Prostate gland (tissue), 2 donors: Measurements from ENCODE around the gene HSPA4L. TPM values are rescaled to one million over a fixed set of nuclear protein-coding genes. Genes with fewer than 3 reads are reported as not detected.

Experiments
- DNase-seq: peaks from one replicate; pipeline ENCODE4 v3.0.0-alpha.2; 2019; ENCODE audit warnings: low spot score
- H3K27ac ChIP-seq, 2 donors: fragments of 200-600 bp; sonication (generic); 2 replicates each; pipeline ENCODE4 v1.5.1; 2017 to 2019
- H3K27me3 ChIP-seq: fragments of 200-600 bp; sonication (generic); replicated peaks from 2 replicates; pipeline ENCODE4 v1.5.1; 2019; ENCODE audit not compliant: insufficient read depth
- H3K36me3 ChIP-seq, 2 donors: fragments of 200-600 bp; sonication (generic); 1 replicate in 1 of 2; 2 replicates in 1 of 2; pipeline versions ENCODE4 v1.5.1 to v1.8.1; 2017 to 2019
- H3K4me1 ChIP-seq: fragments of 200-600 bp; sonication (generic); replicated peaks from 2 replicates; pipeline ENCODE4 v1.5.1; 2019
- H3K4me3 ChIP-seq, 2 donors: fragments of 200-600 bp; sonication (generic); 2 replicates each; pipeline ENCODE4 v1.5.1; 2017 to 2019
- H3K9me3 ChIP-seq: fragments of 200-600 bp; sonication (generic); 2 replicates; pipeline ENCODE4 v1.5.1; 2017
- CTCF ChIP-seq, 4 experiments: fragments of 200-600 bp in 2 of 4; fragments of 450-650 bp in 2 of 4; sonication (generic) in 2 of 4; IDR thresholded peaks; 1 replicate in 3 of 4; 2 replicates in 1 of 4; pipeline ENCODE4 v1.5.1; 2016 to 2019; ENCODE audit warnings: antibody characterized with exemption in 4 of 4, mild to moderate bottlenecking in 2 of 4, moderate library complexity in 2 of 4
- POLR2A ChIP-seq: fragments of 450-650 bp; IDR thresholded peaks from one replicate; pipeline ENCODE4 v1.6.1; 2016; ENCODE audit warnings: antibody characterized with exemption, mild to moderate bottlenecking
- POLR2AphosphoS5 ChIP-seq: sonication (generic); formaldehyde crosslinking; IDR thresholded peaks from one replicate; pipeline ENCODE4 v1.6.1; 2017; ENCODE audit warnings: antibody characterized with exemption
- WGBS: methylation state at CpG from one replicate; pipeline ENCODE4 v1.1.5; 2018; 5-methylcytosine and 5-hydroxymethylcytosine counted together
- intact Hi-C: fragments of 100-400 bp; cut with DNase I; formaldehyde crosslinking; loops from one replicate; pipeline ENCODE4 v1.14.2; 2022
- total RNA-seq, 2 donors: library from RNA; depleted of rRNA; stranded (reverse); fragments of >200 nt; gene quantifications; one replicate each; pipeline ENCODE4 v1.1.0, GENCODE V29; 2016

HSPA4L gene
- total RNA-seq: 10 to 100 TPM in 1 of 2 donors, 1 to 10 TPM in 1; 8.8 to 12.9 TPM

- peak within 1 kb of the TSS; percentile 72 to 76 for H3K27ac ChIP-seq
- no peak for DNase-seq
- peak; percentile 90 for TF ChIP-seq POLR2A
- peak in 2 of 4 experiments; percentile 46 to 79 for TF ChIP-seq CTCF (IDR thresholded peaks at IDR 0.05)
- TF ChIP-seq POLR2AphosphoS5: peak; percentile 70
- H3K4me3 ChIP-seq: peak within 1 kb of the TSS; percentile 61
- H3K4me1 ChIP-seq: no peaks in the 10 kb centered on the region
- no peaks in the 10 kb centered on the region for H3K9me3 ChIP-seq
- H3K36me3 ChIP-seq: no peaks in the 10 kb centered on the region
- H3K27me3 ChIP-seq: no peaks in the 10 kb centered on the region
- WGBS: under 1% methylated on average over 62 of the region's 63 CpGs
- intact Hi-C loops: loop anchor here (5.0 to 10.0 kb wide), 2 partner anchors 100 to 182 kb away; partner anchors contain the start of genes ABHD18, MFSD8 and PLK4
Observed at GRCh38 chr4:127782275-127783025, at the start of gene HSPA4L. HSPA4L (plus strand) TSS chr4:127782322; CDS start chr4:127782551, 229 bp downstream.

GRCh38 chr4:127732623-127733328 is 49.3 kb upstream of the HSPA4L start:
- no peak overlapping the region for H3K27ac ChIP-seq
- no peak for DNase-seq
- H3K4me1 ChIP-seq: no peaks in the 10 kb centered on the region
- TF ChIP-seq POLR2AphosphoS5: no peak
- peak in 3 of 4 experiments; percentile 42 to 65 (median 64) for TF ChIP-seq CTCF (IDR thresholded peaks at IDR 0.05)
- H3K27me3 ChIP-seq: no peaks in the 10 kb centered on the region
- no peaks in the 10 kb centered on the region for H3K9me3 ChIP-seq
- H3K36me3 ChIP-seq: no peaks in the 10 kb centered on the region
- 23% methylated on average over 8 of the region's 8 CpGs for WGBS
- no peak overlapping the region for H3K4me3 ChIP-seq
- intact Hi-C loops: loop anchor here (1.0 kb wide), 1 partner anchor 127 kb away; no protein-coding TSS in a partner anchor

GRCh38 chr4:127734976-127735375 is 47.1 kb upstream of the HSPA4L start:
- 81% methylated on average over 2 of the region's 2 CpGs for WGBS
- Histone ChIP-seq H3K4me1 (no peaks in the 10 kb centered on the region), H3K9me3 (no peaks in the 10 kb centered on the region), H3K4me3 (no peak overlapping the region), H3K27ac (no peak overlapping the region), H3K27me3 (no peaks in the 10 kb centered on the region), H3K36me3 (no peaks in the 10 kb centered on the region)
- TF ChIP-seq POLR2A (no peak), CTCF (IDR thresholded peaks at IDR 0.05) (no peak), POLR2AphosphoS5 (no peak)
- no peak for DNase-seq
- intact Hi-C loops: no loop called here

GRCh38 chr4:127737295-127737694 is 44.8 kb upstream of the HSPA4L start:
- DNase-seq: no peak
- WGBS: 42% methylated on average over 4 of the region's 4 CpGs
- Histone ChIP-seq H3K4me1 (no peaks in the 10 kb centered on the region), H3K27ac (no peak overlapping the region), H3K9me3 (no peaks in the 10 kb centered on the region), H3K4me3 (no peak overlapping the region), H3K36me3 (no peaks in the 10 kb centered on the region), H3K27me3 (no peaks in the 10 kb centered on the region)
- intact Hi-C loops: no loop called here
- TF ChIP-seq CTCF (IDR thresholded peaks at IDR 0.05) (no peak), POLR2AphosphoS5 (no peak), POLR2A (no peak)
